Karpas-422 (cell line): ENCODE results near the gene BRAT1. TPM values are rescaled to one million over a fixed set of nuclear protein-coding genes. Genes with fewer than 3 reads are reported as not detected.

Experiments
- DNase-seq: peaks from one replicate; pipeline ENCODE4 v3.0.0-alpha.2; 2015
- H2AFZ ChIP-seq: fragments of 200-600 bp; sonication (generic); 2 replicates; pipeline ENCODE4 v1.6.1; 2014; ENCODE audit warnings: antibody characterized with exemption, low read length, mixed read lengths
- H3K27ac ChIP-seq: fragments of 200-600 bp; sonication (generic); 2 replicates; pipeline ENCODE4 v1.5.1; 2014; ENCODE audit warnings: mild to moderate bottlenecking, low read length, moderate library complexity
- H3K27me3 ChIP-seq: fragments of 200-600 bp; sonication (generic); 2 replicates; pipeline ENCODE4 v1.6.1; 2014; ENCODE audit warnings: low read length, mixed read lengths
- H3K36me3 ChIP-seq: fragments of 200-600 bp; sonication (generic); 2 replicates; pipeline ENCODE4 v1.6.1; 2014; ENCODE audit warnings: low read length, mixed read lengths; ENCODE audit not compliant: insufficient read depth
- H3K4me1 ChIP-seq: fragments of 200-600 bp; sonication (generic); 2 replicates; pipeline ENCODE4 v1.6.1; 2014; ENCODE audit warnings: mild to moderate bottlenecking, low read length, mixed read lengths
- H3K4me2 ChIP-seq: fragments of 200-600 bp; sonication (generic); 2 replicates; pipeline ENCODE4 v1.6.1; 2014; ENCODE audit warnings: low read length, low read depth, mild to moderate bottlenecking; ENCODE audit not compliant: poor library complexity, severe bottlenecking
- H3K4me3 ChIP-seq: fragments of 200-600 bp; sonication (generic); 2 replicates; pipeline ENCODE4 v1.5.1; 2014; ENCODE audit warnings: mild to moderate bottlenecking, antibody characterized with exemption, low read length, mixed read lengths
- H3K79me2 ChIP-seq: fragments of 200-600 bp; sonication (generic); 2 replicates; pipeline ENCODE4 v1.6.1; 2014; ENCODE audit warnings: mild to moderate bottlenecking, low read length, mixed read lengths
- H3K9ac ChIP-seq: fragments of 200-600 bp; sonication (generic); 2 replicates; pipeline ENCODE4 v1.6.0; 2014; ENCODE audit warnings: low read length
- H3K9me2 ChIP-seq: fragments of 200-600 bp; sonication (generic), shearing (Covaris generic); replicated peaks from 2 replicates; pipeline ENCODE4 v1.6.0; 2014; ENCODE audit warnings: mild to moderate bottlenecking, low read length, moderate library complexity; ENCODE audit not compliant: insufficient read depth
- H3K9me3 ChIP-seq: fragments of 300-700, 200-600 bp; sonication (generic); 2 replicates; pipeline ENCODE4 v1.6.1; 2014; ENCODE audit warnings: low read length, mixed read lengths
- H4K20me1 ChIP-seq: fragments of 200-600 bp; sonication (generic); 2 replicates; pipeline ENCODE4 v1.6.1; 2014; ENCODE audit warnings: mild to moderate bottlenecking, antibody characterized with exemption, low read length, low read depth; ENCODE audit not compliant: insufficient read depth
- total RNA-seq: library from RNA; depleted of rRNA; stranded (reverse); fragments of >200 nt; shearing (Covaris generic); gene quantifications from 2 replicates; pipeline ENCODE4 v1.2.3, GENCODE V29; 2014; ENCODE audit warnings: low replicate concordance

BRAT1 gene
- total RNA-seq, 1 experiment from 2014 or later: 10.5 TPM

- Histone ChIP-seq H3K27ac (no peak overlapping the region), H3K4me3 (no peak overlapping the region), H3K4me1 (peaks cover 7% of the 10 kb centered on the region), H3K9ac (no peak overlapping the region), H3K79me2 (peaks cover 8% of the 10 kb centered on the region; the same call in 1 of the 2 replicates), H3K4me2 (no peak overlapping the region), H3K36me3 (no peaks in the 10 kb centered on the region), H3K9me3 (no peaks in the 10 kb centered on the region), H3K9me2 (no peaks in the 10 kb centered on the region), H2AFZ (no peak overlapping the region), H4K20me1 (no peaks in the 10 kb centered on the region; the same call in 1 of the 2 replicates), H3K27me3 (no peaks in the 10 kb centered on the region)
- no peak for DNase-seq
These were observed 8.3 kb downstream of the BRAT1 start for GRCh38 chr7:2546776-2547586.

DNA sequence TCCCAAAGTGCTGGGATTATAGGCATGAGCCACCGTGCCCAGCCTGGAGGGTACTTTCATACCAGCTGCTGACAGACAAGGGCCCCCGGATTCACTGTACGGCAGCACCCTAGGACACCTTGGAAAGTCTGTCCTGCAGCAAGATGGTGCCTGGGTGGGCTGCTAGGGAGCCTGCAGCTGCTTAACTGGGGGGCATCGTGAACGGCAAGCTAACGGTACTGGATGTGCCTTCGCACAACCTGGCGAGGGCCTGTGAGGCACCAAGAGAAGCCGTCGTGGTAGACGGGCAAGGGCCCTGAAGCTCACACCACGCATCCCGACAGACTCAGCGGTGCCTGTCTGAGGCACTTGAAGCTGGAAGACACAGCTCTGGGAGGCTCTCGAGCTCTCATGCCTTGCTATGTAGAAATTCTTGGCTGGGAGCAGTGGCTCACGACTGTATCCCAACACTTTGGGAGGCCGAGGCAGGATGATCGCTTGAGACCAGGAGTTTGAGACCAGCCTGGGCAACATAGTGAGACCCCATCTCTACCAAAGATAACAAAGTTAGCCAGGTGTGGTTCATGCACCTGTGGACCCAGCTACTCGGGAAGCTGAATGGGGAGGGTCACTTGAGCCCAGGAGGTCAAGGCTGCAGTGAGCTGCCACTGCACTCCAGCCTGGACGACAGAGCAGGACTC, 9.4 kb downstream of the BRAT1 start:
- DNase-seq: no peak
- H3K79me2 ChIP-seq: peaks cover 6% of the 10 kb centered on the region; the same call in 1 of the 2 replicates
- no peak overlapping the region for H3K4me2 ChIP-seq
- no peak overlapping the region for H3K27ac ChIP-seq
- no peak overlapping the region for H3K9ac ChIP-seq
- no peaks in the 10 kb centered on the region for H3K4me1 ChIP-seq
- no peaks in the 10 kb centered on the region for H3K9me2 ChIP-seq
- H3K9me3 ChIP-seq: no peaks in the 10 kb centered on the region
- no peaks in the 10 kb centered on the region for H3K36me3 ChIP-seq
- no peaks in the 10 kb centered on the region for H3K27me3 ChIP-seq
- H3K4me3 ChIP-seq: no peak overlapping the region
- H2AFZ ChIP-seq: no peak overlapping the region
- no peaks in the 10 kb centered on the region; the same call in 1 of the 2 replicates for H4K20me1 ChIP-seq

- H3K4me2 ChIP-seq: no peak overlapping the region
- no peak overlapping the region for H2AFZ ChIP-seq
- no peak overlapping the region for H3K4me3 ChIP-seq
- H3K9me2 ChIP-seq: no peaks in the 10 kb centered on the region
- H4K20me1 ChIP-seq: no peaks in the 10 kb centered on the region; the same call in 1 of the 2 replicates
- H3K9ac ChIP-seq: no peak overlapping the region
- H3K4me1 ChIP-seq: no peaks in the 10 kb centered on the region
- 0 out of 2 replicates have a peak, but pooled peaks cover 3% of the 10 kb centered on the region for H3K79me2 ChIP-seq
- no peaks in the 10 kb centered on the region for H3K27me3 ChIP-seq
- H3K36me3 ChIP-seq: no peaks in the 10 kb centered on the region
- DNase-seq: no peak
- no peak overlapping the region for H3K27ac ChIP-seq
- H3K9me3 ChIP-seq: no peaks in the 10 kb centered on the region
These were observed 10.7 kb downstream of the BRAT1 start for GRCh38 chr7:2544541-2545188.

- no peaks in the 10 kb centered on the region for H3K27me3 ChIP-seq
- no peak overlapping the region for H3K27ac ChIP-seq
- no peaks in the 10 kb centered on the region for H3K9me2 ChIP-seq
- H3K79me2 ChIP-seq: no peaks in the 10 kb centered on the region
- no peak for DNase-seq
- no peaks in the 10 kb centered on the region for H3K36me3 ChIP-seq
- no peaks in the 10 kb centered on the region for H3K4me1 ChIP-seq
- no peak overlapping the region for H3K9ac ChIP-seq
- H3K9me3 ChIP-seq: no peaks in the 10 kb centered on the region
- H3K4me2 ChIP-seq: no peak overlapping the region
- no peak overlapping the region for H2AFZ ChIP-seq
- H4K20me1 ChIP-seq: no peaks in the 10 kb centered on the region; the same call in 1 of the 2 replicates
- no peak overlapping the region for H3K4me3 ChIP-seq
These were observed 12.1 kb downstream of the BRAT1 start for GRCh38 chr7:2542916-2543871.

DNA sequence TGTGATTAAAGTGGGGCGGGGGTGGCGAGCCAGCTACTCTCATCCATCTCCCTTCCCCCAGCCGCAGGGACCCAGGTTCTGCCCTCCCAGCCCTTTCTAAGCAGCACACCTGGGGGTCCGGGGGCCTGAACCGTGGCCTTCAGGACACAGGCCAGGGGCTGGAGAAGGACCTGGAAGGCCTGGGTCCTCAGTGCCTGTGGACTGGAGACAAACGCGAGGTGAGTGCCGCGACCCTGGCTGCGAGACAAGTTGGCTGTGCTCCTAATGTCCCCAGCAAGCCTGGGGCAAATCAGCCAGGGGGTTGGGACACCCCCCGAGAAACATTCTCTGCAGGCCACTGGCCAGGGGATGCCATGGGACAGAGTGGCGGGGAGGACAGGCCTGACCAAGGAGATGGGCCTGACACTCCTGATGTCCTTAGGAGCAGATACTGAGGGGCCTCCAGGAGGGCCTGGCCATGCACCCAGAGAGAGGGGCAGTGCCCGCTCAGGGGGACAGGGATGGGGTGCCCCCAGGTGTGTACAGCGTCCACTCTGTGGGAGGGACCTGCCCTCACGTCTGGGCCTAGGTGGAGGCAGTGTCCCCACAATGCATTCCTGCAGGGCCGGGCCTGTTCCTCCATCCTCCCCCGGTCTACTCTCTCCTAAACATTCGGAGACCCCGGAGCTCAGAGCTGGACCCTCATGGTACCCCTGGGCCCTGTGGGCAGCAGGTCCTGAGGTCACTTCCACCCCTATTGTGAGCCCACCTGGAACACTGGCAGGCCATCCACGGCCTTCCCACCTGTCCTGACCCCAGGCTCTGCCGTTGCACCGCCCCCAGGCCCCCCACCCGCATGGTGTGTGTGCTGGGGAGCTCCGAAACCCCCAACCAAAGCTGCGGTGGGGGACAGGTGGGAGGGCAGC, 13.1 kb downstream of the BRAT1 start:
- H3K27me3 ChIP-seq: no peaks in the 10 kb centered on the region
- no peak overlapping the region for H3K9ac ChIP-seq
- H3K36me3 ChIP-seq: no peaks in the 10 kb centered on the region
- H3K4me1 ChIP-seq: no peaks in the 10 kb centered on the region
- H4K20me1 ChIP-seq: no peaks in the 10 kb centered on the region; the same call in 1 of the 2 replicates
- no peak overlapping the region for H3K4me3 ChIP-seq
- no peak for DNase-seq
- no peak overlapping the region for H3K27ac ChIP-seq
- no peaks in the 10 kb centered on the region for H3K9me2 ChIP-seq
- no peak overlapping the region for H3K4me2 ChIP-seq
- H3K9me3 ChIP-seq: no peaks in the 10 kb centered on the region
- H2AFZ ChIP-seq: no peak overlapping the region
- H3K79me2 ChIP-seq: no peaks in the 10 kb centered on the region

DNA sequence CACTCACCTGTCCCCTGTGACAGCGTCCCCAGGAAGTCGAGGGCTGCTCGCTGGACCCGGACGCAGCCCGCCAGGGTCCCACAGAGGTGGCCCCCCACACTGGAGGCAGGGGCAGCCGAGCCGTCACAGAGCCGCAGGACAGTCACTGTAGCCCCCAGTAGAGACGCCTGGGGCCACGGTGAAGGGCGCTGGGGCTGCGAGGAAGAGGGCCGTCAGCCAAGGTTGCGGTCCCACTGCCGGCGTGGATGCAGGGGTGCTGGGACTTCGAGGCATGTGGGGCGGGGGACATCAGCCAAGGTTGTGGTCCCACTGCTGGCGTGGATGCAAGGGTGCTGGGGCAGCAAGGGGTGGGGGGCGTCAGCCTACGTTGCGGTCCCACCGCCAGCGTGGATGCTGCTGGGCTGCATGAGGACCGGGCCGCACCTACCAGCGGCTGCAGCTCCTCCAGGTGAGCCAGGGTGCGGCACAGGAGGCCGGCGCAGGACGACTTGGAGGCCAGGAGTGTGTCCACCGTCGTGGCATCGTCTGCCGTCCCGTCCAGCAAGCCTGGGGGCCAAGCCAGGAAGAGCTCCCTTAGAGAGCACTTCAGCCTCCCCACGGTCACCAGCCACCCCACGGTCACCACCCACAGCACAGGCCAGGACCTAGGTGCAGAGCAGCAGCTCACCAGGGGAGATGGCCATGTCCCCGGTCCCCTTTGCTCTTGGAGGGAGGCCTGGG, 13.9 kb downstream of the BRAT1 start:
- Histone ChIP-seq H3K4me1 (no peaks in the 10 kb centered on the region), H3K79me2 (no peaks in the 10 kb centered on the region), H3K9me3 (no peaks in the 10 kb centered on the region), H4K20me1 (no peaks in the 10 kb centered on the region; the same call in 1 of the 2 replicates), H3K9ac (no peak overlapping the region), H3K9me2 (no peaks in the 10 kb centered on the region), H3K36me3 (no peaks in the 10 kb centered on the region), H3K27ac (no peak overlapping the region), H2AFZ (no peak overlapping the region), H3K27me3 (no peaks in the 10 kb centered on the region), H3K4me3 (no peak overlapping the region), H3K4me2 (no peak overlapping the region)
- DNase-seq: no peak
